ENCODE results near the gene MRPS15.

- TF ChIP-seq GABPA (IDR thresholded peaks at IDR 0.05; ENCODE audit: low read depth) (no peak), CTCF (IDR thresholded peaks at IDR 0.05; ENCODE audit: insufficient read depth, low read length) (no peak)
These were observed 17.9 kb upstream of the MRPS15 start for GRCh38 chr1:36481771-36482723.

Measured in HL-60 (cell line).